ENCODE results near the gene ATP6AP1. TPM values are rescaled to one million over a fixed set of nuclear protein-coding genes. Genes with fewer than 3 reads are reported as not detected.

ATP6AP1 gene
- total and polyA plus RNA-seq, 2 donors (not counting 1 experiment from before 2014, with no cell fraction given), result 47.1 to 57.7 TPM

GRCh38 chrX:154441984-154442707, 13.7 kb downstream of the ATP6AP1 start:
- no peak for TF ChIP-seq CTCF (IDR thresholded peaks at IDR 0.05)
- no peak for TF ChIP-seq EZH2 (IDR thresholded peaks at IDR 0.05; ENCODE audit: borderline replicate concordance, insufficient read depth, low read depth, low read length, poor library complexity, severe bottlenecking)
- Histone ChIP-seq H3K4me3 (ENCODE audit: control extremely low read depth in 1 of 5, extremely low read depth in 1 of 5, insufficient read depth in 1 of 5, low read depth in 2 of 5, low read length in 4 of 5) (no peak overlapping the region), H3K9me3 (ENCODE audit: control extremely low read depth in 1 of 3, control insufficient read depth in 2 of 3, insufficient read depth in 1 of 3, low read length in 2 of 3) (no peaks in the 10 kb centered on the region), H2AFZ (ENCODE audit: insufficient read depth, low read depth, low read length, poor library complexity, severe bottlenecking) (no peak overlapping the region), H3K4me2 (replicated peaks; ENCODE audit: low read depth, low read length, poor library complexity, severe bottlenecking) (no peak overlapping the region), H3K27me3 (replicated peaks in 1 of 4; ENCODE audit: control extremely low read depth in 1 of 4, control insufficient read depth in 3 of 4, insufficient read depth in 4 of 4, low read length in 3 of 4) (no peaks in the 10 kb centered on the region), H3K79me2 (ENCODE audit: control insufficient read depth, insufficient read depth, low read length) (peaks cover 31% of the 10 kb centered on the region), H4K20me1 (ENCODE audit: control insufficient read depth, insufficient read depth, low read length, poor library complexity, severe bottlenecking) (peaks cover 6% of the 10 kb centered on the region), H3K36me3 (replicated peaks in 1 of 2; ENCODE audit: control extremely low read depth in 1 of 2, control insufficient read depth in 1 of 2, extremely low read depth in 1 of 2, insufficient read depth in 2 of 2, low read length in 1 of 2) (peaks cover 0 to 13% of the 10 kb centered on the region in 2 experiments), H3K27ac (ENCODE audit: low read length in 2 of 2) (no peak overlapping the region), H3K4me1 (ENCODE audit: control insufficient read depth in 2 of 2, insufficient read depth in 2 of 2, low read length in 2 of 2) (peaks cover 16 to 31% of the 10 kb centered on the region in 2 donors), H3K9ac (ENCODE audit: low read length) (no peak overlapping the region)
- H3K27ac Mint-ChIP-seq, result no peak overlapping the region
- H3K27me3 Mint-ChIP-seq, result no peaks in the 10 kb centered on the region
- no peak overlapping the region for H3K4me3 Mint-ChIP-seq
- DNase-seq, result no peak
- intact Hi-C loops (cut with micrococcal nuclease), result loop anchor here (5.0 kb wide), 1 partner anchor 35 kb away; the partner anchor contains the start of gene LAGE3
- CTCF ChIA-PET, result no interaction called here
- WGBS (ENCODE audit: insufficient coverage), result 97% methylated on average over 17 of the region's 21 CpGs
- no peak for ATAC-seq (ENCODE audit: low read depth)
- POLR2A ChIA-PET, result no interaction called here
- H3K9me3 Mint-ChIP-seq (ENCODE audit: insufficient read depth), result no peaks in the 10 kb centered on the region
- H3K4me1 Mint-ChIP-seq, result peaks cover 9% of the 10 kb centered on the region

GRCh38 chrX:154443479-154443910, 15.0 kb downstream of the ATP6AP1 start:
- intact Hi-C loops (cut with micrococcal nuclease), result loop anchor here (5.0 kb wide), 1 partner anchor 34 kb away; the partner anchor contains the start of gene LAGE3
- Mint-ChIP-seq H3K9me3 (ENCODE audit: insufficient read depth) (no peaks in the 10 kb centered on the region), H3K4me1 (peaks cover 5% of the 10 kb centered on the region), H3K27ac (peak overlapping the region; percentile 37), H3K4me3 (peak overlapping the region; percentile 83), H3K27me3 (no peaks in the 10 kb centered on the region)
- no peaks in the 10 kb centered on the region for H4K20me1 ChIP-seq (ENCODE audit: control insufficient read depth, insufficient read depth, low read length, poor library complexity, severe bottlenecking)
- H3K79me2 ChIP-seq (ENCODE audit: control insufficient read depth, insufficient read depth, low read length), result peaks cover 18% of the 10 kb centered on the region
- DNase-seq (no peak), ATAC-seq (ENCODE audit: low read depth) (peak; percentile 8)
- H3K27me3 ChIP-seq (replicated peaks in 1 of 4; ENCODE audit: control extremely low read depth in 1 of 4, control insufficient read depth in 3 of 4, insufficient read depth in 4 of 4, low read length in 3 of 4), result no peaks in the 10 kb centered on the region
- peaks cover 0 to 14% of the 10 kb centered on the region in 2 experiments for H3K36me3 ChIP-seq (replicated peaks in 1 of 2; ENCODE audit: control extremely low read depth in 1 of 2, control insufficient read depth in 1 of 2, extremely low read depth in 1 of 2, insufficient read depth in 2 of 2, low read length in 1 of 2)
- H2AFZ ChIP-seq (ENCODE audit: insufficient read depth, low read depth, low read length, poor library complexity, severe bottlenecking), result peak overlapping the region; percentile 54
- 10% methylated on average over 6 of the region's 10 CpGs for WGBS (ENCODE audit: insufficient coverage)
- ChIA-PET CTCF (no interaction called here), POLR2A (interaction anchor here (1.1 kb wide), 1 partner anchor 15 kb away, joined by 4 read pairs; the partner anchor contains the start of gene PLXNA3)
- peak overlapping the region; percentile 71 for H3K4me2 ChIP-seq (replicated peaks; ENCODE audit: low read depth, low read length, poor library complexity, severe bottlenecking)
- TF ChIP-seq EZH2 (IDR thresholded peaks at IDR 0.05; ENCODE audit: borderline replicate concordance, insufficient read depth, low read depth, low read length, poor library complexity, severe bottlenecking), result no peak
- TF ChIP-seq CTCF (IDR thresholded peaks at IDR 0.05), result no peak
- peak overlapping the region in 4 of 5 experiments; percentile 35 to 47 (median 42) for H3K4me3 ChIP-seq (ENCODE audit: control extremely low read depth in 1 of 5, extremely low read depth in 1 of 5, insufficient read depth in 1 of 5, low read depth in 2 of 5, low read length in 4 of 5)
- H3K9me3 ChIP-seq (ENCODE audit: control extremely low read depth in 1 of 3, control insufficient read depth in 2 of 3, insufficient read depth in 1 of 3, low read length in 2 of 3), result no peaks in the 10 kb centered on the region
- H3K4me1 ChIP-seq (ENCODE audit: control insufficient read depth in 2 of 2, insufficient read depth in 2 of 2, low read length in 2 of 2), result peaks cover 10 to 21% of the 10 kb centered on the region in 2 donors
- H3K9ac ChIP-seq (ENCODE audit: low read length), result peak overlapping the region; percentile 47
- peak overlapping the region; percentile 69 to 81 for H3K27ac ChIP-seq (ENCODE audit: low read length in 2 of 2)
